ENCODE results near the gene UBE2J2. TPM values are rescaled to one million over a fixed set of nuclear protein-coding genes. Genes with fewer than 3 reads are reported as not detected.

The UBE2J2 gene
- total RNA-seq, 1 donor from 2014 or later, result 57.3 TPM

- DNase-seq, result no peak
These were observed 21.7 kb upstream of the UBE2J2 start for GRCh38 chr1:1295154-1295923.

- DNase-seq, result no peak
These were observed 20.7 kb upstream of the UBE2J2 start for GRCh38 chr1:1294250-1294890.

GRCh38 chr1:1293263-1294249 lies 19.9 kb upstream of the UBE2J2 start:
- no peak for DNase-seq

- DNase-seq, result no peak
These were observed 19.2 kb upstream of the UBE2J2 start for GRCh38 chr1:1292851-1293250.

- no peak for DNase-seq
These were observed 18.8 kb upstream of the UBE2J2 start for GRCh38 chr1:1292442-1292779.

GRCh38 chr1:1291548-1292441 lies 18.1 kb upstream of the UBE2J2 start:
- peak; percentile 83 for DNase-seq

- DNase-seq, result no peak
These were observed 17.4 kb upstream of the UBE2J2 start for GRCh38 chr1:1291023-1291528.

GRCh38 chr1:1290238-1290731 lies 16.6 kb upstream of the UBE2J2 start:
- peak; percentile 82 for DNase-seq

GRCh38 chr1:1287288-1288110 lies 13.8 kb upstream of the UBE2J2 start:
- DNase-seq, result no peak

GRCh38 chr1:1286313-1287261 lies 12.9 kb upstream of the UBE2J2 start:
- no peak for DNase-seq

GRCh38 chr1:1285611-1286311 lies 12.1 kb upstream of the UBE2J2 start:
- no peak for DNase-seq

GRCh38 chr1:1285102-1285571 lies 11.5 kb upstream of the UBE2J2 start:
- DNase-seq, result no peak

- no peak for DNase-seq
These were observed 10.8 kb upstream of the UBE2J2 start for GRCh38 chr1:1284221-1285101.

- DNase-seq, result peak; percentile 36
These were observed 10.2 kb upstream of the UBE2J2 start for GRCh38 chr1:1283821-1284220.

- peak; percentile 39 for DNase-seq
These were observed 9.3 kb upstream of the UBE2J2 start for GRCh38 chr1:1282998-1283397.

GRCh38 chr1:1281533-1282321 lies 8.1 kb upstream of the UBE2J2 start:
- peak; percentile 78 for DNase-seq

Data from dermis blood vessel endothelial cell (primary cell).